CD4-positive, alpha-beta T cell treated with Interferon alpha-2 for 1 hour (primary cell): ENCODE measurements around the gene HSPA6.
"Not testable (repeated sequence)": the region's sequence is repeated elsewhere in the genome, so short reads cannot be mapped to it uniquely, and the experiment has no call there.

ENCODE experiments used
- DNase-seq, 2 donors: peaks; one replicate each; pipeline ENCODE4 v3.0.0-alpha.2; 2020 to 2022

HSPA6 gene

GRCh38 chr1:161537068-161537669 lies 12.8 kb downstream of the HSPA6 start:
- DNase-seq = not testable (repeated sequence)

GRCh38 chr1:161538925-161539479 lies 14.7 kb downstream of the HSPA6 start:
- not testable (repeated sequence) for DNase-seq

- DNase-seq = peak; percentile 89 to 93
These were observed 15.6 kb downstream of the HSPA6 start for GRCh38 chr1:161539731-161540569.

- not testable (repeated sequence) for DNase-seq
These were observed 16.2 kb downstream of the HSPA6 start for GRCh38 chr1:161540570-161540960.

GRCh38 chr1:161542091-161542559 lies 17.8 kb downstream of the HSPA6 start:
- peak; percentile 47 to 82 for DNase-seq

- peak in 1 of 2 donors; percentile 34 for DNase-seq
These were observed 18.8 kb downstream of the HSPA6 start for GRCh38 chr1:161543125-161543524.

- DNase-seq = peak in 1 of 2 donors; percentile 46
These were observed 20.8 kb downstream of the HSPA6 start for GRCh38 chr1:161545005-161545731.

GRCh38 chr1:161547995-161548741 lies 23.8 kb downstream of the HSPA6 start:
- not testable (repeated sequence) for DNase-seq

- DNase-seq = not testable (repeated sequence)
These were observed 24.5 kb downstream of the HSPA6 start for GRCh38 chr1:161548749-161549406.

- DNase-seq = peak; percentile 34 to 46
These were observed 25.3 kb downstream of the HSPA6 start, which contains the start of gene FCGR3A for GRCh38 chr1:161549652-161550051. FCGR3A (minus strand) TSS chr1:161549818; CDS start chr1:161549736, 82 bp downstream.

- DNase-seq = not testable (repeated sequence)
These were observed 26.6 kb downstream of the HSPA6 start for GRCh38 chr1:161550942-161551341.

- DNase-seq = not testable (repeated sequence)
These were observed 29.3 kb downstream of the HSPA6 start for GRCh38 chr1:161553631-161554030.

GRCh38 chr1:161554340-161554739 lies 30.0 kb downstream of the HSPA6 start:
- not testable (repeated sequence) for DNase-seq

- DNase-seq = peak in 1 of 2 donors; percentile 44
These were observed 30.6 kb downstream of the HSPA6 start for GRCh38 chr1:161554815-161555417.

- not testable (repeated sequence) for DNase-seq
These were observed 31.8 kb downstream of the HSPA6 start for GRCh38 chr1:161556143-161556542.

- not testable (repeated sequence) for DNase-seq
These were observed 32.6 kb downstream of the HSPA6 start for GRCh38 chr1:161556990-161557389.

GRCh38 chr1:161557506-161558450 lies 33.4 kb downstream of the HSPA6 start:
- DNase-seq = not testable (repeated sequence)

- DNase-seq = peak; percentile 48 to 50
These were observed 36.8 kb downstream of the HSPA6 start for GRCh38 chr1:161560960-161561715.

GRCh38 chr1:161562441-161562840 lies 38.1 kb downstream of the HSPA6 start:
- DNase-seq = not testable (repeated sequence)
